Skin epidermis (tissue), 12 donors: ENCODE data around the gene YY1.

Experiments
- H3K27ac ChIP-seq, 21 experiments: fragments of 200-600 bp; sonication (generic) in 11 of 21; one replicate each; pipeline ENCODE4 v1.5.0; 2020; ENCODE audit warnings: mild to moderate bottlenecking in 3 of 21, inconsistent platforms in 2 of 21, moderate library complexity in 2 of 21
- H3K4me3 ChIP-seq, 7 experiments: fragments of 200-600 bp; sonication (generic) in 2 of 7; one replicate each; pipeline ENCODE4 v1.5.0; 2020; ENCODE audit warnings: inconsistent platforms in 2 of 7, mild to moderate bottlenecking in 2 of 7, moderate library complexity in 1 of 7

The YY1 gene

GRCh38 chr14:100323121-100323941 lies 84.4 kb downstream of the YY1 start, which contains the start of gene SLC25A47:
Gene SLC25A47, plus strand, starts transcription at chr14:100323339. Its CDS starts 76 bp downstream, at chr14:100323415.
- Histone ChIP-seq H3K4me3 (no peak within 1 kb of the TSS), H3K27ac (no peak within 1 kb of the TSS)

- H3K27ac ChIP-seq: no peak overlapping the region
These were observed 85.0 kb downstream of the YY1 start for GRCh38 chr14:100323942-100324307.

DNA sequence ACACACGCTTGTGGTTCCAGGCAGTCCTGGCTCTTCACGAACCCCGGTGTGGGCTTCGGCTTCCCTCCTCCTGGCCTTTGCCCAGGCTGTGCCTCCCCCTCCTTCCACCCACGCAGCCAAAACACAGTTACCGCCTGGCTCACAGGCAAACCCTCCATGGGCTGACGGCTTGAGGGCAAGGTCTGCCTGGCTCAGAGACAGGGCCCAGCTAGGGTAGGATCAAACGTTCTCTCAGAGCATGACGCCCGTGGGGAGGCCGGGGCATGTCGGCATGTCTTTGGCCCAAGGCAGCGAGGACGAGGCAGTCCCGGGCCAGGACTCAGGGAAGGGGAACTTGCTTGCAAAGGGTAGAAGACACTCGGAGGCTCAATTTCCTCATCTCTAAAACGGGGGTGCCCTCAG lies 86.3 kb downstream of the YY1 start:
- H3K27ac ChIP-seq: no peak overlapping the region
- H3K4me3 ChIP-seq: no peak overlapping the region

More at GRCh38 chr14:100323942-100324307, 85.0 kb downstream of the YY1 start:
- H3K4me3 ChIP-seq: no peak overlapping the region

DNA sequence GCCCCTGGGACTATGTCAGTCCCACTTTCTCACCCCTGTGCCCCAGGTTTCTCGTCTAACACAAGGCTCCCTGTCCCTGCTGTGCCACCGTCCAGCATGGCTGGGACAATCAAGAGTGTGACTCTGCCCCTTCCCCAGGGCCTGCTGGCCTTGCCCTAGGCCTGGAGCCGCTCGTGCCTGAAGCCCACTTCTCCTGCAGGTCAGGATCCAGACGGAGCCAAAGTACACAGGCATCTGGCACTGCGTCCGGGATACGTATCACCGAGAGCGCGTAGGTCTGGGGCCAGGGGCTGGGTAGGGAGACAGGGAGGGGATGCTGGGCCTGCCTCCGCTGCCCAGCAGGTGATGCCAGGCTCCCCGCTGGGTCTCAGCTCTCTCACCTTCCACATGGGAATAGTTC lies 87.0 kb downstream of the YY1 start:
- H3K27ac ChIP-seq: no peak overlapping the region
- no peak overlapping the region for H3K4me3 ChIP-seq

- Histone ChIP-seq H3K27ac (no peak overlapping the region), H3K4me3 (no peak overlapping the region)
These were observed 88.2 kb downstream of the YY1 start for GRCh38 chr14:100327128-100327527.

- no peak overlapping the region for H3K4me3 ChIP-seq
- H3K27ac ChIP-seq: no peak overlapping the region
These were observed 89.7 kb downstream of the YY1 start for GRCh38 chr14:100328495-100329163.

DNA sequence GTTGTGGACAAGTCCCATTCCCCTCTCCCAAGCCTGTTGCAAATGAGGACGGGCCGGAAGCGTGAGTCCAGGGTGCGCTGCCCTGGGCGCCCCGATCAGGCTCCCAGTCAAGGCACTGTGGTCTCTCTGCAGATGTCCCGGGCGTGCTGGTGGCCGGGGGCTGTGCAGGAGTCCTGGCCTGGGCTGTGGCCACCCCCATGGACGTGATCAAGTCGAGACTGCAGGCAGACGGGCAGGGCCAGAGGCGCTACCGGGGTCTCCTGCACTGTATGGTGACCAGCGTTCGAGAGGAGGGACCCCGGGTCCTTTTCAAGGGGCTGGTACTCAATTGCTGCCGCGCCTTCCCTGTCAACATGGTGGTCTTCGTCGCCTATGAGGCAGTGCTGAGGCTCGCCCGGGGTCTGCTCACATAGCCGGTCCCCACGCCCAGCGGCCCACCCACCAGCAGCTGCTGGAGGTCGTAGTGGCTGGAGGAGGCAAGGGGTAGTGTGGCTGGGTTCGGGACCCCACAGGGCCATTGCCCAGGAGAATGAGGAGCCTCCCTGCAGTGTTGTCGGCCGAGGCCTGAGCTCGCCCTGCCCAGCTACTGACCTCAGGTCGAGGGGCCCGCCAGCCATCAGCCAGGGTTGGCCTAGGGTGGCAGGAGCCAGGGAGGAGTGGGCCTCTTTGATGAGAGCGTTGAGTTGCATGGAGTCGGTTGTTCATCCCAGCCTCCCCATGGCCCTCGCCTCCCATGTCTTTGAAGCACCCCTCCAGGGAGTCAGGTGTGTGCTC lies 90.5 kb downstream of the YY1 start:
- no peak overlapping the region for H3K4me3 ChIP-seq

GRCh38 chr14:100330007-100330344 lies 91.0 kb downstream of the YY1 start:
- Histone ChIP-seq H3K27ac (no peak overlapping the region), H3K4me3 (no peak overlapping the region)

More for the DNA sequence above, 90.5 kb downstream of the YY1 start:
- no peak overlapping the region for H3K27ac ChIP-seq

- H3K4me3 ChIP-seq: no peak overlapping the region
- H3K27ac ChIP-seq: no peak overlapping the region
These were observed 91.5 kb downstream of the YY1 start for GRCh38 chr14:100330388-100330931.

- H3K4me3 ChIP-seq: no peak overlapping the region
- H3K27ac ChIP-seq: no peak overlapping the region
These were observed 93.2 kb downstream of the YY1 start for GRCh38 chr14:100332071-100332639.
